HG03066 (cell line): ENCODE results near the gene TJAP1.

Experiments
- ATAC-seq: cut with Tn5 transposase; IDR thresholded peaks from one replicate; pipeline ENCODE4 v1.9.1; 2021; ENCODE audit warnings: low read depth; ENCODE audit not compliant: unreplicated experiment

Gene TJAP1, protein sequence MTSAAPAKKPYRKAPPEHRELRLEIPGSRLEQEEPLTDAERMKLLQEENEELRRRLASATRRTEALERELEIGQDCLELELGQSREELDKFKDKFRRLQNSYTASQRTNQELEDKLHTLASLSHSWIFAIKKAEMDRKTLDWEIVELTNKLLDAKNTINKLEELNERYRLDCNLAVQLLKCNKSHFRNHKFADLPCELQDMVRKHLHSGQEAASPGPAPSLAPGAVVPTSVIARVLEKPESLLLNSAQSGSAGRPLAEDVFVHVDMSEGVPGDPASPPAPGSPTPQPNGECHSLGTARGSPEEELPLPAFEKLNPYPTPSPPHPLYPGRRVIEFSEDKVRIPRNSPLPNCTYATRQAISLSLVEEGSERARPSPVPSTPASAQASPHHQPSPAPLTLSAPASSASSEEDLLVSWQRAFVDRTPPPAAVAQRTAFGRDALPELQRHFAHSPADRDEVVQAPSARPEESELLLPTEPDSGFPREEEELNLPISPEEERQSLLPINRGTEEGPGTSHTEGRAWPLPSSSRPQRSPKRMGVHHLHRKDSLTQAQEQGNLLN

GRCh38 chr6:43477235-43478007 lies at the start of gene TJAP1:
TJAP1 (plus strand) TSS chr6:43477570; CDS start chr6:43499002, 21,432 bp downstream.
- ATAC-seq: peak; percentile 96

DNA sequence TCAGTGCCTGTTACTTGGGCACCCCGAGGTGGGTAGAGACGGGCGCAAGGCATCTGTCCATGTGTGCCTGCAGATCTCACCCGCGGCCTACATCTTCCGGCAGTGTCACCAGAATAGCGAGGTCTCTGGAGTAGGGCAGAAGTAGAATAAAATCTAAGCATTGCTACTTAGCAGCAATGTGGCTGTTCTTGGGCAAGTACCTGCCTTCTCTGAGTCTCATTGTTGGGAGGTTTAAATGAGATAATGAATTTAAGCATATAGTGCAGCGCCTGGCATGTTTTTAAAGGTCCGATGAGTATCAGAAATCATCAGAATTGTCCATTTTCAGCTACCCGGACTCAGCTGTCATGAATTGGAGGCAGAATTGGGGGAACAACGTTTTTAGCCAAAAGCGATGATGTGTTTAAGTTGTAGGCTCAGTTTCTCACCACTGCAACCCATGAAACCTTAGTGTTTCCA lies 49.2 kb upstream of the TJAP1 start:
- ATAC-seq: no peak

- no peak for ATAC-seq
Measured at GRCh38 chr6:43428874-43429273, 48.5 kb upstream of the TJAP1 start.

DNA sequence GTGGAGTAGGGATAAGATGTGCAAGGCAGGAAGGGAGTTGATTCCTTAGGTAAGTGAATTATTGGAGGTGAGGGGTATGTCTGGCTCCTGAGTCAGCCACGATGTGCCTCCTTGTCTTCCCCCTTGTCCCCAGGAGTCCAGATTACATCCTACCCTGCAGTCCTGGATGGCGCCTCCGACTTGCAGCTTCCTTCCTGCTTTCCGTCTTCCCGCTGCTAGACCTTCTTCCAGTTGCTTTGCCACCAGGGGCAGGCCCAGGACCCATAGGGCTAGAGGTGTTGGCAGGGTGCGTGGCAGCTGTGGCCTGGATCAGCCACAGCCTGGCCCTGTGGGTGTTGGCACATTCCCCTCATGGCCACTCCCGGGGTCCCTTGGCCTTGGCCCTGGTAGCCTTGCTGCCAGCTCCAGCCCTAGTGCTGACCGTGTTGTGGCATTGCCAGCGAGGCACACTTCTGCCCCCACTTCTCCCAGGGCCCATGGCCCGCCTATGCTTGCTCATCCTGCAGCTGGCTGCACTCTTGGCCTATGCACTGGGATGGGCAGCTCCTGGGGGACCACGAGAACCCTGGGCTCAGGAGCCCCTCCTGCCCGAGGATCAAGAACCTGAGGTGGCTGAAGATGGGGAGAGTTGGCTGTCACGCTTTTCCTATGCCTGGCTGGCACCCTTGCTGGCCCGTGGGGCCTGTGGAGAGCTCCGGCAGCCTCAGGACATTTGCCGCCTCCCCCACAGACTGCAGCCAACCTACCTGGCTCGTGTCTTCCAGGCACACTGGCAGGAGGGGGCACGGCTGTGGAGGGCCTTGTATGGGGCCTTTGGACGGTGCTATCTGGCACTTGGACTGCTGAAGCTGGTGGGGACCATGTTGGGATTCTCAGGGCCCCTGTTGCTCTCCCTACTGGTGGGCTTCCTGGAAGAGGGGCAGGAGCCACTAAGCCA lies 45.1 kb upstream of the TJAP1 start:
- ATAC-seq: no peak

- no peak for ATAC-seq
Measured at GRCh38 chr6:43433148-43433547, 44.2 kb upstream of the TJAP1 start.

DNA sequence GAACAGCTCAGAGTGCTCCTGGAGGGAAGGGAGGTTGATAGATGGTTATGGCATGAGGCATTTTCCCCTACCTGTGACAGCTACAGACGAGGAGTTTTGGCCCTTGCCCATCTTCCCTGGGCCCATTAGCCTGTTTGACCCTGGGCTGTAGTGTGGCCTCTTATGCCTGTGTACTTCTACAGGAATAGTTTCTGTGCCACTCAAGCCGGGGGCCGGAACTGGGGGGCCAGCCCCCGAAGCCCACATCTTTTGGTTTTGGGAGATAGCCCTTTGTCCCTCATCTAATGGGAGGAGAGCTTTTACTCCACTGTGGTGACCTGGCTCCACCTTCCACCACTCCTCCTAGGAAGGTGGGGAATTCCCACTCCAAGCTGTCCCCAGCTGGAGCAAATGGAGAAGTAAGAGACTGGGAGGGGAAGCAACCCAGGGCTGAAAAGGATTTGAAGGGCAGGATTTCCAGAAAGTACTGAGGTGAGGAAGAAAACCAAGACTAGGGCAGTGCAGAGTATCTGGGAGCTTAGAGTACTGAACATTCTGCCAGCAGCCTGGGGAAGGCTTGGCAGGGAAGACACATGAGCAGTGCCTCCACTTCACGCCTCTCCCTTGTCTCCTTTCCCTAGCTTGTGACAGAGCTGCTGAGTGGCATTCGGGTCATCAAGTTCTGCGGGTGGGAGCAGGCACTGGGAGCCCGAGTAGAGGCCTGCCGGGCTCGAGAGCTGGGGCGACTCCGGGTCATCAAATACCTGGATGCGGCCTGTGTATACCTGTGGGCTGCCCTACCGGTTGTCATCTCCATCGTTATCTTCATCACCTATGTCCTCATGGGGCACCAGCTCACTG lies 43.1 kb upstream of the TJAP1 start:
- ATAC-seq: no peak

DNA sequence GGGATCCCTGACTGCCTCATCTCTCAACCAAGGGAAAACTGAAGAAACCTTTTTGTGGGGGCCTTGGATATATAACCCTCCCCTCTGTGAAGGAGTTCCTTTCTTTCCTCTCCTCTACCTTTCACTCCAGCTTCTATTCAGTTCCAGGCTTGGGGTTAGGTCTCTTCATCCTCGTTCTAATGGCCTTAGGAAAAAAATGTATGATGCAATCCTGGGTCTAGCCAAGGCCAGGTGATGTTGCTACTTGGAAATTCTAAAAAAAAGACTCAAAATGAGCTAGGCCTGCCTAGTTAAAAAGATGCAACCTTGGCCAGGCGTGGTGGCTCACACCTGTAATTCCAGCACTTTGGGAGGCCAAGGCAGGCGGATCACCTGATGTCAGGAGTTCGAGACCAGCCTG lies 42.4 kb upstream of the TJAP1 start:
- no peak for ATAC-seq

DNA sequence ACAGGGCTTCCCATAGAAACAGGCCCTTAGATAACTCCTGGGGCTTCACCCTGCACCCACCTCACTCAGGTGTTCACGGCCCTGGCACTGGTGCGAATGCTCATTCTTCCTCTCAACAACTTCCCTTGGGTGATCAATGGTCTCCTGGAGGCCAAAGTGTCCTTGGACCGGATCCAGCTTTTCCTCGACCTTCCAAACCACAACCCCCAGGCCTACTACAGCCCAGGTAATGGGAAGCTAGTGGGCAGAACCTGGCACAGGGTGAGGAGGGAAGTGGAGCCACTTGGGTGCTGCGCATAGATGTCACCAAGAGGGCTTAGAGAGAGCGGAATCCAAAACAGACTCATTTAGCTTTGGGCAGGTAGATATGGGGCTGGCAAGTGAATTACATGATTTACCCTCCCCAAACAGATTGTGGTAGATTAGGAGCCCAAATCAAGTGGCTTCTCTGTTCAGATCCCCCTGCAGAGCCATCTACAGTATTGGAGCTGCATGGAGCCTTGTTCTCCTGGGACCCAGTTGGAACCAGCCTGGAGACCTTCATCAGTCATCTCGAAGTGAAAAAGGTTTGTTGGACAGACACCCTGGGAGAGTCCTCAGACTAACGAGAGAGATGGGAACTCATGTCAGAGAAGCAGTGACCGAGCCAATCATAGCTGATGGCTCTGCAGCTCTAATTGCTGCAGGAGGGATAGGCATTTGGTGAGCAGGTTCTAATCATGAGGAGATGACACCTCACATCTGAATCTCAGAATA lies 41.5 kb upstream of the TJAP1 start:
- ATAC-seq: no peak

- ATAC-seq: no peak
Measured at GRCh38 chr6:43436577-43437282, 40.6 kb upstream of the TJAP1 start.

GRCh38 chr6:43437700-43438099 lies 39.7 kb upstream of the TJAP1 start:
- no peak for ATAC-seq

GRCh38 chr6:43442935-43443334 lies 34.4 kb upstream of the TJAP1 start:
- no peak for ATAC-seq

GRCh38 chr6:43444036-43444435 lies 33.3 kb upstream of the TJAP1 start:
- ATAC-seq: no peak

DNA sequence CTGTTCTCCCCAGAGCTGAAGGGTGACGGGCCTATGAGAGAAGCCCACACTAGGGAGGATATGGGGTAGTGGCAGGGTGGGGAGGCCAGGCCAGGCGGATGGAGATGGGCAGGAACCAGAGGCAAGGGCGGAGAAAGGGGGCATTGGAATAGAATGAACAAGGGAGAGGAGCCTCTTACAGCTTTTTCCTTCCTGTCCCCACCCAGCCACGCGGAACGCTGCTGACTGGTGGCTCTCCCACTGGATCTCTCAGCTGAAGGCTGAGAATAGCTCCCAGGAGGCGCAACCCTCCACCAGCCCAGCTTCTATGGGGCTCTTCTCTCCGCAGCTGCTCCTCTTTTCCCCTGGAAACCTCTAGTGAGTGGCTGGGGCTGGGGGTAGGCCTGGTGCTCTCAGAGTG lies 32.8 kb upstream of the TJAP1 start:
- no peak for ATAC-seq

- ATAC-seq: no peak
Measured at GRCh38 chr6:43445576-43445975, 31.8 kb upstream of the TJAP1 start.

DNA sequence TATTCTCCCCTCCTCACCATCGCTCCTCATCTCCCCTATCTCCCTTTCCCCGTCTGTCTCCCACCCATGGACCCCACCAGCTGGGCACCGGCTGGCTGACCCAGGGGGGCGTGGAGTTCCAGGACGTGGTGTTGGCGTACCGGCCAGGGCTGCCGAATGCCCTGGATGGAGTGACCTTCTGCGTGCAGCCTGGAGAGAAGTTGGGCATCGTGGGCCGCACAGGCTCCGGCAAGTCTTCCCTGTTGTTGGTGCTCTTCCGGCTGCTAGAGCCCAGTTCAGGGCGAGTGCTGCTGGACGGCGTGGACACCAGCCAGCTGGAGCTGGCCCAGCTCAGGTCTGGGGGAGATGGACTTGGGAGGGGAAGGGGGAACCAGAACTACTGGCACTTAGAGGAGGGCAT lies 29.8 kb upstream of the TJAP1 start:
- ATAC-seq: no peak

DNA sequence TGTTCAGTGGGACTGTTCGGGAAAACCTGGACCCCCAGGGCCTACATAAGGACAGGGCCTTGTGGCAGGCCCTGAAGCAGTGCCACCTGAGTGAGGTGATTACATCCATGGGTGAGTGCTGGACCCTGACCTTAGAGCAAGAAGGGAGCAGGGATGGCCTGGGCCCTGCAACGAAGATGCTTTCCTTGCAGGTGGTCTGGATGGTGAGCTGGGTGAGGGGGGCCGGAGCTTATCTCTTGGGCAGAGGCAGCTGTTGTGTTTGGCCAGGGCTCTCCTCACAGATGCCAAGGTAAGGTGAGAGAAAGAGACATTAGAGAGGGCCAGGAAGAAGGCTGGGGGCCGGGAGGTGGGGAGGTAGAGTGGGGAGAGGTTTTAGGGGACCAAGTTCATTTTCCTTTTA lies 28.5 kb upstream of the TJAP1 start:
- ATAC-seq: no peak

- ATAC-seq: no peak
Measured at GRCh38 chr6:43450699-43451131, 26.7 kb upstream of the TJAP1 start.

DNA sequence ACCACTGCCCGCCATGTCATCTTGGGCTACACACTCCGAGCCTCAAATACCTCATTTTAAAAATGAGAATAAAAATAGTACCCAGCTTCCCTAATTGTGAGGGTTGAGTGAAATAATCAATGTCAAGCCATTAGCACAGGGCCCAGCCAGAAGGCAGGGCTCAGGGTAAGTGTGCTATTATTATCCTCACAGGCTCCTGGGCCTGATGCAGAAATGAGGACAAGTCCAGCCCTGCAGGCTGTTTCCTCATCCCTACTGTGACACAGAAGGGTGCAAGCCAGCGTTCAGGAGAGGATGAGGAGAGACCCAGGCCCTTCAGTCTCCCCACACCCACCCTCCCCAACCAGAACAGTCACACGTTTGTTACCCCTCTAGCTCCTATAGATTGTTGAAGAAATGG lies 26.0 kb upstream of the TJAP1 start:
- ATAC-seq: no peak
